HG02763 (cell line): ENCODE results near the gene SLC23A3.
A peak's percentile ranks its signal among the peaks of the same experiment; 100 is the strongest.
"Not testable (repeated sequence)": the region's sequence is repeated elsewhere in the genome, so short reads cannot be mapped to it uniquely, and the experiment has no call there.

Experiments
- ATAC-seq: cut with Tn5 transposase; IDR thresholded peaks from one replicate; pipeline ENCODE4 v1.9.1; 2021; ENCODE audit warnings: mild to moderate bottlenecking, moderate library complexity; ENCODE audit not compliant: unreplicated experiment

Gene SLC23A3

GRCh38 chr2:219205981-219206327, 36.1 kb upstream of the SLC23A3 start:
- no peak for ATAC-seq

- no peak for ATAC-seq
Observed at GRCh38 chr2:219205165-219205538, 35.3 kb upstream of the SLC23A3 start.

- ATAC-seq, result no peak
Observed at GRCh38 chr2:219204425-219205164, 34.8 kb upstream of the SLC23A3 start.

- ATAC-seq, result not testable (repeated sequence)
Observed at GRCh38 chr2:219201331-219201730, 31.5 kb upstream of the SLC23A3 start.

- ATAC-seq, result not testable (repeated sequence)
Observed at GRCh38 chr2:219200502-219201326, 30.9 kb upstream of the SLC23A3 start.

- ATAC-seq, result no peak
Observed at GRCh38 chr2:219199470-219200211, 29.8 kb upstream of the SLC23A3 start.

- ATAC-seq, result no peak
Observed at GRCh38 chr2:219198974-219199373, 29.1 kb upstream of the SLC23A3 start.

GRCh38 chr2:219197388-219197787, 27.6 kb upstream of the SLC23A3 start:
- no peak for ATAC-seq

GRCh38 chr2:219186754-219187456, 17.1 kb upstream of the SLC23A3 start:
- no peak for ATAC-seq

- no peak for ATAC-seq
Observed at GRCh38 chr2:219184121-219184520, 14.3 kb upstream of the SLC23A3 start.

GRCh38 chr2:219183151-219183772, 13.4 kb upstream of the SLC23A3 start:
- no peak for ATAC-seq

GRCh38 chr2:219182331-219183150, 12.7 kb upstream of the SLC23A3 start:
- ATAC-seq, result no peak

GRCh38 chr2:219181531-219181930, 11.7 kb upstream of the SLC23A3 start:
- ATAC-seq, result no peak

GRCh38 chr2:219180961-219181360, 11.1 kb upstream of the SLC23A3 start:
- no peak for ATAC-seq

GRCh38 chr2:219179601-219180465, 10.0 kb upstream of the SLC23A3 start:
- no peak for ATAC-seq

- peak; percentile 27 for ATAC-seq
Observed at GRCh38 chr2:219178377-219179175, 8.7 kb upstream of the SLC23A3 start.

GRCh38 chr2:219177552-219178376, 7.9 kb upstream of the SLC23A3 start, which contains the start of gene RETREG2:
RETREG2 (plus strand) TSS chr2:219178275; CDS start chr2:219178353, 78 bp downstream.
- ATAC-seq, result peak; percentile 43
